ENCODE data around the gene FSTL5. TPM values are rescaled to one million over a fixed set of nuclear protein-coding genes. Genes with fewer than 3 reads are reported as not detected.

The FSTL5 gene
- total and polyA plus RNA-seq, 9 of the 15 experiments (the other 6 are each of a cell fraction or from before 2014, with no cell fraction given): 0.09 to 3.1 (median 0.50) TPM; not detected in 1

DNA sequence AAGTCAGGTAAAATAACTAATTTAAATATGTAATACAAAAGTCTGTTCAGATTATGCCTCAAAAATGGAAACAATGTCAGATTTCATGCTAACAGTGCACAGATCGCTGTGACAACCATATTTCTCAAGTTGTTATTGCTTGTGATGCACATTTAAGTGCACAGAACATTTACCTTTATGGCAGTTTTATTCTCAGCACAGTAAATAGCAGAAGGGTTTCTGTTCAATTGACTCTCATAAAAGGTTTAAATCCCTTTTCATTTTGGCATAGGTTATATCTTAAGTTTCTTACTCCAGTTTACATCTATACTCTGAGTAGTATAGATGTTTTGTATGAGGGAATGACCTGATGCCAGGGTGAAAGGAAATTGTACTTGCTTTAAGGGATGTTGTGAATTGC lies 247.8 kb downstream of the FSTL5 start (continued):
- no peak for TF ChIP-seq IRF1 (CRISPR knock-in tag; IDR thresholded peaks at IDR 0.05; ENCODE audit: borderline replicate concordance)
- TF ChIP-seq RNF219 (CRISPR knock-in tag; IDR thresholded peaks at IDR 0.05): no peak
- TF ChIP-seq, protein P1, sequence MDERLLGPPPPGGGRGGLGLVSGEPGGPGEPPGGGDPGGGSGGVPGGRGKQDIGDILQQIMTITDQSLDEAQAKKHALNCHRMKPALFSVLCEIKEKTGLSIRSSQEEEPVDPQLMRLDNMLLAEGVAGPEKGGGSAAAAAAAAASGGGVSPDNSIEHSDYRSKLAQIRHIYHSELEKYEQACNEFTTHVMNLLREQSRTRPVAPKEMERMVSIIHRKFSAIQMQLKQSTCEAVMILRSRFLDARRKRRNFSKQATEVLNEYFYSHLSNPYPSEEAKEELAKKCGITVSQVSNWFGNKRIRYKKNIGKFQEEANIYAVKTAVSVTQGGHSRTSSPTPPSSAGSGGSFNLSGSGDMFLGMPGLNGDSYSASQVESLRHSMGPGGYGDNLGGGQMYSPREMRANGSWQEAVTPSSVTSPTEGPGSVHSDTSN (CRISPR knock-in tag; IDR thresholded peaks at IDR 0.05; ENCODE audit: low read depth): no peak
- TF ChIP-seq, protein P1 (tag; conservative IDR thresholded peaks at IDR 0.05; ENCODE audit: low read depth): no peak
- TF ChIP-seq MEF2D (tag; conservative IDR thresholded peaks at IDR 0.05; ENCODE audit: low read depth): no peak
- TF ChIP-seq POLR2AphosphoS2 (IDR thresholded peaks at IDR 0.05; ENCODE audit: low read length): no peak
